Measurements from ENCODE around the gene NOTCH3. TPM values are rescaled to one million over a fixed set of nuclear protein-coding genes. Genes with fewer than 3 reads are reported as not detected.

The NOTCH3 gene
- polyA plus RNA-seq, 1 donor = 9.5 TPM

DNA sequence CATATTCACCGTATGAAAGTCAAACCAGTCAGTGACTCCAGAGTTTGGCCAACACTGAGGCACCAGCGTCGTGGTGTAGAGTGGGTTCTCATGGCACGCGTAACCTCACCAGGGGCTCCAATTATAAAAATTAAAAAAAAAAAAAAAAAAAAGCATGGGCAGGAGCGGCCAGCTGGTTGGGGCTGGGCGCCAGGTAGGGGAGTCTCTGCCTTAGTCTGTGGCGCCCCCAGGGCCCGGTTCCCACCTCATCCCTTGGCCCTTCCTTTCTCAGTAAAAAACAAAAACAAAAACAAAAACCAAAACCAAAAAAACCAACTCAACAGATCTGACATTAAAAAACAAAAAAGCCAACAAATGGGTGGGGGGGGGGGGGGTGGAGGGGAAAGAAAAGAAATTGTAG is 36.1 kb upstream of the NOTCH3 start:
- peaks cover 4% of the 10 kb centered on the region for H3K9me3 ChIP-seq (ENCODE audit: control insufficient read depth, low read depth, low read length)
- no peak overlapping the region for H3K4me3 ChIP-seq (ENCODE audit: low read length)
- H3K27ac ChIP-seq (ENCODE audit: low read length) = no peak overlapping the region
- H3K27me3 ChIP-seq (ENCODE audit: control insufficient read depth, insufficient read depth, low read length) = peaks cover 15% of the 10 kb centered on the region
- DNase-seq = no peak
- peaks cover 3% of the 10 kb centered on the region for H3K4me1 ChIP-seq (ENCODE audit: control insufficient read depth, insufficient read depth, low read length)
- H3K36me3 ChIP-seq (ENCODE audit: control insufficient read depth, insufficient read depth, low read length) = peaks cover 56% of the 10 kb centered on the region
- no CpG with 5 or more reads among the region's 9 CpGs for WGBS (ENCODE audit: insufficient coverage, low lambda C conversion rate)

DNA sequence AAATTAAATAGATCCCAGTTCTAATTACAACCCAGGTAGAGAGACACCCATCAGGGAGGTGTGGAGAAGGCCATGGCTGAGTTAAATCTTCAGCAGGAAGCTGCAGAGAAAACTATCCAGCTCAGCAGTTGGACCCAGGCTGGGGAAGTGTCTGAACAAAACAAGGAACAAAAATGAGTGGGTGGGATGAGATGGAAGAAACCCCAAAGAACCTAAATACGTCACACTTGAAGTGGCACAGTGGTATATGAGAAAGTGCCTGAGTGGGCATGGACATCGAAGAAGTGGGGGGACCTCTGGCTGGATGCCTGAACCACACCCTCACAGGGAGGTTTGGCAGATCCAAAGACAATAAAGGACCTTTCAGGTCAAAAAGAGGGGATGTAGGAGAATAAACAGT is 35.0 kb upstream of the NOTCH3 start:
- no peak for DNase-seq

DNA sequence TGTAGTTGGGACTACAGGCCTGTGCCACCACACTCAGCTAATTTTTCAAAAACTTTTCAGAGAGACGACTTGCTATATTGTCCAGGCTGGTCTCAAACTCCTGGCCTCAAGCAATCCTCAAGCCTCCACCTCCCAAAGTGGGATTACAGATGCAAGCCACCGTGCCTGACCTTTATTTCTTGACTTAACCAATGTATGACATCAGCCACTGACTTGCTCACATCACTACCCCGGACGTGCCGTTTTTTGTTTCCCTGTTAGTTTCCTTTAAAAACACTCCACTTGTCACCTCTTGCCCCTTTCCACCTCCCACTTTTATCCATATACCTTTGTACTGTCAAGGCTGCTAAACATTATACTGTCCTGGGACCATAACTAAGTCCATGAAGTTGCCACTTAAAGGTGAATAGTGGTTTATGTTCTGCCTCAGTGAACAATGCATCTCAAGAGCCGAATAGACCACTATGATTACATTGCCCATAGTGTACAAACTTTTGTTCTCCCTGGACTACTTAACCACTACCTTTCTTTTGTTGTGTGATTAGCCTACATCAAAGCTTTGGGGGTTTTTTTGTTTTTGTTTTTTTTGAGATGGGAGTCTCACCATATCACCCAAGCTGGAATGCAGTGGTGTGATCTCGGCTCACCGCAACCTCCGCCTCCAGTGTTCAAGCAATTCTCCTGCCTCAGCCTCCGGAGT is 33.8 kb upstream of the NOTCH3 start:
- Histone ChIP-seq H3K9me3 (ENCODE audit: control insufficient read depth, low read depth, low read length) (peaks cover 4% of the 10 kb centered on the region), H3K27ac (ENCODE audit: low read length) (no peak overlapping the region), H3K36me3 (ENCODE audit: control insufficient read depth, insufficient read depth, low read length) (peaks cover 36% of the 10 kb centered on the region), H3K4me3 (ENCODE audit: low read length) (no peak overlapping the region), H3K27me3 (ENCODE audit: control insufficient read depth, insufficient read depth, low read length) (peaks cover 26% of the 10 kb centered on the region), H3K4me1 (ENCODE audit: control insufficient read depth, insufficient read depth, low read length) (peaks cover 3% of the 10 kb centered on the region)
- DNase-seq = no peak
- WGBS (ENCODE audit: insufficient coverage, low lambda C conversion rate) = 60% methylated on average over 1 of the region's 10 CpGs

More for the DNA sequence above, 35.0 kb upstream of the NOTCH3 start:
- no CpG with 5 or more reads among the region's 2 CpGs for WGBS (ENCODE audit: insufficient coverage, low lambda C conversion rate)
- Histone ChIP-seq H3K27me3 (ENCODE audit: control insufficient read depth, insufficient read depth, low read length) (peaks cover 26% of the 10 kb centered on the region), H3K27ac (ENCODE audit: low read length) (no peak overlapping the region), H3K4me3 (ENCODE audit: low read length) (no peak overlapping the region), H3K36me3 (ENCODE audit: control insufficient read depth, insufficient read depth, low read length) (peaks cover 48% of the 10 kb centered on the region), H3K9me3 (ENCODE audit: control insufficient read depth, low read depth, low read length) (peaks cover 4% of the 10 kb centered on the region), H3K4me1 (ENCODE audit: control insufficient read depth, insufficient read depth, low read length) (peaks cover 3% of the 10 kb centered on the region)

DNA sequence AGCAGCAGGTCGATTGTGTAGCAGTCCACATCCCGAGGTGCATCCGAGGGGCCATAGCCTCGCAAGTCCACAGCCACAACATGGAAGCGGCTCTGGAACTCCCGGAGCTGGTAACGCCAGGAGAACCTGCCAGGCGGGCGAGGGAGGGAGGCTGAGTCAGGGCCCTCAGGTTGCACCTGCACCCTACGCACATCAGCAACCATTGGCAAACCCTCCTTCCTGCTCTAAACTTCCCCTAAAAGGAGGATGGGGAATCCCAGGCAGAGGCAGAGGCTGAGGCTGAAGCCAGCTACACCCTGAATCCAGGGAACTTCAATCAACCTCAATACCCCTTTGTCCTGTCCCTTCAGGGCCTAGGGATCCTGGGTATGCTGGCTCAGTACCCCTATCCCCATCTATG is 30.5 kb upstream of the NOTCH3 start:
- no CpG with 5 or more reads among the region's 10 CpGs for WGBS (ENCODE audit: insufficient coverage, low lambda C conversion rate)
- Histone ChIP-seq H3K27me3 (ENCODE audit: control insufficient read depth, insufficient read depth, low read length) (peaks cover 26% of the 10 kb centered on the region), H3K4me1 (ENCODE audit: control insufficient read depth, insufficient read depth, low read length) (peaks cover 3% of the 10 kb centered on the region), H3K4me3 (ENCODE audit: low read length) (no peak overlapping the region), H3K36me3 (ENCODE audit: control insufficient read depth, insufficient read depth, low read length) (peaks cover 6% of the 10 kb centered on the region), H3K9me3 (ENCODE audit: control insufficient read depth, low read depth, low read length) (peaks cover 4% of the 10 kb centered on the region), H3K27ac (ENCODE audit: low read length) (no peak overlapping the region)
- no peak for DNase-seq

DNA sequence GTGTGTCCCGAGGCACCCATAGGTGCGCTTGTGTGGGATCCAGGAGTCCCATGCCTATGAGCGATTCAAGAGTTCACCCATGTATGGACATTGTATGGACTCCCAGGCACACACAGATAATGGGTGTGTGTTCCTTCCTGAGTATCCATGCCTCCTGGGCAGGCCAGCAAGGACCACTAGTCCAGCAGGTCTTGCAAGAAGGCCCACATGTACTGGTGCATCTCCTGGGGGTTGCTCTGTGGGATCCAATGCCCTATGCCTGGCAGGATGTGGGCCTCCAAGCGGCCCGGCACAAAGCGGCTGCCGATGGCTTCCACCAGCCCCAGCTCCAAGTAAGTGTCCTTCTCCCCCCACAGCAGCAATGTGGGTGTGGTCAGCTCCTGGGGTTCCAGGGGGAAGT is 26.5 kb upstream of the NOTCH3 start:
- Histone ChIP-seq H3K4me1 (ENCODE audit: control insufficient read depth, insufficient read depth, low read length) (peaks cover 12% of the 10 kb centered on the region), H3K9me3 (ENCODE audit: control insufficient read depth, low read depth, low read length) (no peaks in the 10 kb centered on the region), H3K27ac (ENCODE audit: low read length) (no peak overlapping the region), H3K27me3 (ENCODE audit: control insufficient read depth, insufficient read depth, low read length) (peaks cover 33% of the 10 kb centered on the region), H3K36me3 (ENCODE audit: control insufficient read depth, insufficient read depth, low read length) (no peaks in the 10 kb centered on the region), H3K4me3 (ENCODE audit: low read length) (no peak overlapping the region)
- no CpG with 5 or more reads among the region's 7 CpGs for WGBS (ENCODE audit: insufficient coverage, low lambda C conversion rate)
- no peak for DNase-seq

DNA sequence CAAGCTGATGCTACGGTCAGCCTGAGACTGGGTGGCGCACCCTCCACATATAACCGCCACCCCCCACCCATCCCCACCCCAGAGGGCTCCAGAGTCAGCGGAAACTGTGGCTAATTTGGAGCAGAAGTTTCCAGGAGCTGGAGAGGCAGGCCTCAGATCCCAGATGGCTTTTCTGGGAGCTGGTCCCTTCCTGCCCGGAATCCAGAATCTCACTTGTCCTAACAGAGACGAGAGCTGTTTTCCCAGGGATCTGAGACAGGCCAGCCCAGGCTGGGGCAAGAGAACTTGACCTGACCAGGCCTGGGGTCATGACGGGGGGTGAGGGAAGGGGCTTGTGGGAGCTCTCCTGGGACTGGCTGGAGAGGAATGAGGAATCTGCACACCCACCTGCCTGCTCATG is 25.0 kb upstream of the NOTCH3 start:
- DNase-seq = no peak
- Histone ChIP-seq H3K4me1 (ENCODE audit: control insufficient read depth, insufficient read depth, low read length) (peaks cover 10% of the 10 kb centered on the region), H3K4me3 (ENCODE audit: low read length) (no peak overlapping the region), H3K36me3 (ENCODE audit: control insufficient read depth, insufficient read depth, low read length) (no peaks in the 10 kb centered on the region), H3K27ac (ENCODE audit: low read length) (no peak overlapping the region), H3K9me3 (ENCODE audit: control insufficient read depth, low read depth, low read length) (no peaks in the 10 kb centered on the region), H3K27me3 (ENCODE audit: control insufficient read depth, insufficient read depth, low read length) (peaks cover 19% of the 10 kb centered on the region)
- WGBS (ENCODE audit: insufficient coverage, low lambda C conversion rate) = no CpG with 5 or more reads among the region's 7 CpGs

DNA sequence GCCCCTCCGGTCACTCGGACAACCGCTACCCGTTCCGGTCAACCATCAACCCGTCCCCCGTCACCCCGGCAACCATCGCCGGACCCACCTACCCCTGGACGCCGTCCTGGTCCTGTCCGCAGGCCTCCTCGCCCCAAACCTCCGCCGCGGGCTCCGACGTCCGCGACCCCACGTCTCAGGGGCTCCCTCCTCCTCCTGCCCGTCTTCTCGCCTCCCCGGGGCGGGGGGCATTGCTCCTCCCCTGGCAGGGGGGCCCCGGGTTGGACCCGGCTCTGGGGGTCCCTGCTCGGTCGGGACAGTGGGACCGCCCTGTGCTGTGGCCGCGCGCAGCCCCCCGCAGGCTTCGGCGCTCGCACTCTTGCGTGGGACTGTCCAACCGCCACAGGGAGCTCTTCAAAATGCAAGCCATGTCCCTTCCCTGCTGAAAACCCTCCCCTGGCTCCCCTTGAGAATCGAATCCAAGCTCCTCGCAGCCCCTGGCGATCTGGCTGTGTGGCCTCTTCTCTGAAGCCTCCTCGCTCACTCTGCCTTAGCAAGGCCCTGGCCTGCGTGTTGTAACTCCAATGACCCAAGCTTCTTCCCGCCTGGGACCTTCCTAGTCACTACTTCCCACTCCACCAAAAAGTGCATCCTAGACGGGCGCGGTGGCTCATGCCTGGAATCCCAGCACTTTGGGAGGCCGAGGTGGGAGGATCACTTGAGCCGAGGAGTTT is 23.0 kb upstream of the NOTCH3 start:
- H3K27ac ChIP-seq (ENCODE audit: low read length) = peak overlapping the region; percentile 21
- H3K4me3 ChIP-seq (ENCODE audit: low read length) = peak overlapping the region; percentile 48
- H3K4me1 ChIP-seq (ENCODE audit: control insufficient read depth, insufficient read depth, low read length) = peaks cover 10% of the 10 kb centered on the region
- no peak for DNase-seq
- no CpG with 5 or more reads among the region's 51 CpGs for WGBS (ENCODE audit: insufficient coverage, low lambda C conversion rate)
- peaks cover 19% of the 10 kb centered on the region for H3K27me3 ChIP-seq (ENCODE audit: control insufficient read depth, insufficient read depth, low read length)
- H3K36me3 ChIP-seq (ENCODE audit: control insufficient read depth, insufficient read depth, low read length) = no peaks in the 10 kb centered on the region
- no peaks in the 10 kb centered on the region for H3K9me3 ChIP-seq (ENCODE audit: control insufficient read depth, low read depth, low read length)

DNA sequence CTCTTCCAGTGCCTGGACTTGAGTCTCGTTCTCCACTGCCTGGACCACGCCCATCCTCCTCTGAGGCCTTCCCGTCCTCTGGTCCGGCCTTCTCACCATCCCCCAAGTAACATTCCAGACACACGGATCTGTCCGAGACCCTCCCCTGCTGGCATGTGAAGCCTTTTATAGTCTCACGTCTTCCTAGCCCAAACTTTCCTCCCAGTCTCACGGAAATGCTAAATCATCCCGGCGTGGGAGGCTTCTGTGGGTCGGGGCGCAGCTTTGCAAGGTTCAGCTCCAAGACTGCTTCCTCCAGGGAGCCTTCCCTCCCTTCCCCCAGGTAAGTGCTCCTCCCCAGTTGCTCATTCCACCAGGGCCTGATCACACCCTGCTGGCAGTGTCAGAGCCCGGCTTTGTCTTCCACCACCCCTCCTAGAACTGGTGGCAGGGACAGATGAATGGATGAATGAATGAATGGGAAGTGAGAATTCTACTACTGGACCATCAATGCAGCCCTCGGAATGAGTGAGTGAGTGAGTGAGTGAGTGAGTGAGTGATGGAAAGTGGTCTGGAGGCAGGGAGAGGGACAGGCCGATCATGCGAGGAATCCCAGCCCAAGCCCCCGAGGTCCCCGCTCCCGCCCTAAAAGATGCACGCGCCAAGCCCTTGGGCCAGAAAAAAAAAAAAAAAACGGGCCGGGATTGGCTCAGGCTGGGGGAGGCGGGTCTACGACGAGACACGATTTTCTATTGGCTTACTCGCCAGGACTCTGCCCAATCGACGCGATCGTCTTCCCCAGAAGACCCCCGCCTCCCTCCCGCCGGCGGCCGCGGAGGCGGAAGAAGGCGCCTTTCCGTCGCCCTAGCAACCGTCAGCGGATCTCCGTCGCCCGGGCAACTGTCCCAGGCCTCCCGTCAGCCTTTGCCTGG is 22.2 kb upstream of the NOTCH3 start:
- no peak overlapping the region for H3K27ac ChIP-seq (ENCODE audit: low read length)
- no peaks in the 10 kb centered on the region for H3K9me3 ChIP-seq (ENCODE audit: control insufficient read depth, low read depth, low read length)
- H3K4me3 ChIP-seq (ENCODE audit: low read length) = peak overlapping the region; percentile 48
- no peaks in the 10 kb centered on the region for H3K36me3 ChIP-seq (ENCODE audit: control insufficient read depth, insufficient read depth, low read length)
- DNase-seq = peak; percentile 88 to 89
- no CpG with 5 or more reads among the region's 48 CpGs for WGBS (ENCODE audit: insufficient coverage, low lambda C conversion rate)
- H3K4me1 ChIP-seq (ENCODE audit: control insufficient read depth, insufficient read depth, low read length) = peaks cover 10% of the 10 kb centered on the region
- H3K27me3 ChIP-seq (ENCODE audit: control insufficient read depth, insufficient read depth, low read length) = peaks cover 19% of the 10 kb centered on the region

DNA sequence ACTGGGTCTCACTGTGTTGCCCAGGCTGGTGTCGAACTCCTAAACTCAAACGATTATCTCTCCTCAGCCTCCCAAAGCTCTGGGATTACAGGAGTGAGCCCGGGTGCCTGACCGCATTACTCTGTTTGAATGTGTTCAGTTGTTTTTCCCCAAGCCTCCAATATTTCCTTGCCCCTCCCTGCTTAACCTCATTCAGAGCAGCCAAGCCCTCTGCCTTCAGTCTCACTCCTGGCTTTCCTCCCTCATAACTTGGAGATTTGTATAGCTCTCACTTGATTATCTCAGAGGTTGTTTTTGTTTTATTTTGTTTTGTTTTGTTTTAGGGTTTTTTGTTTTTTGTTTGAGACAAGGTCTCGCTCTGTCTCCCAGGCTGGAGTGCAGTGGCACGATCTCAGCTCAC is 20.0 kb upstream of the NOTCH3 start:
- Histone ChIP-seq H3K27ac (ENCODE audit: low read length) (no peak overlapping the region), H3K36me3 (ENCODE audit: control insufficient read depth, insufficient read depth, low read length) (no peaks in the 10 kb centered on the region), H3K4me3 (ENCODE audit: low read length) (no peak overlapping the region), H3K27me3 (ENCODE audit: control insufficient read depth, insufficient read depth, low read length) (peaks cover 19% of the 10 kb centered on the region), H3K9me3 (ENCODE audit: control insufficient read depth, low read depth, low read length) (no peaks in the 10 kb centered on the region), H3K4me1 (ENCODE audit: control insufficient read depth, insufficient read depth, low read length) (peaks cover 10% of the 10 kb centered on the region)
- no CpG with 5 or more reads among the region's 6 CpGs for WGBS (ENCODE audit: insufficient coverage, low lambda C conversion rate)
- DNase-seq = no peak

DNA sequence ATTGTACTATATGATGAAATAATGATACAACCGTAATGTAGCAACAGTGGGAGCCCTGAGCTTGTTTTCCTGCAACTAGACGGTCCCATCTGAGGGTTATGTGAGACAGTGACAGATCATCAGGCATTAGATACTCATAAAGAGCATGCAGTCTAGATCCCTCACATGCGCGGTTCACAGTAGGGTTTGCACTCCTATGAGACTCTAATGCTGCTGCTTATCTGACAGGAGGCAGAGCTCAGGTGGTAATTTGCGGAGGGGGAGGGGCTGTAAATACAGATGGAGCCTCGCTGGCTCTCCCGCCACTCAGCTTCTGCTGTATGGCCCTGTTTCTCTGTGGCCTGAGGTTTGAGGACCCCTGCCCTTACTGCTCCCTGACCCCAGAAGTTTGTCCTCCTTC is 17.7 kb upstream of the NOTCH3 start:
- H3K9me3 ChIP-seq (ENCODE audit: control insufficient read depth, low read depth, low read length) = no peaks in the 10 kb centered on the region
- no peaks in the 10 kb centered on the region for H3K36me3 ChIP-seq (ENCODE audit: control insufficient read depth, insufficient read depth, low read length)
- WGBS (ENCODE audit: insufficient coverage, low lambda C conversion rate) = no CpG with 5 or more reads among the region's 7 CpGs
- DNase-seq = no peak
- H3K27ac ChIP-seq (ENCODE audit: low read length) = no peak overlapping the region
- H3K4me1 ChIP-seq (ENCODE audit: control insufficient read depth, insufficient read depth, low read length) = peaks cover 5% of the 10 kb centered on the region
- H3K4me3 ChIP-seq (ENCODE audit: low read length) = no peak overlapping the region
- peaks cover 12% of the 10 kb centered on the region for H3K27me3 ChIP-seq (ENCODE audit: control insufficient read depth, insufficient read depth, low read length)

Measured in large intestine (tissue), 3 donors.